GM19468 (cell line): ENCODE results near the gene TRABD2B.

Experiments
- ATAC-seq: cut with Tn5 transposase; IDR thresholded peaks from one replicate; pipeline ENCODE4 v1.9.1; 2021; ENCODE audit warnings: mild to moderate bottlenecking, moderate library complexity, moderate number of reproducible peaks; ENCODE audit not compliant: unreplicated experiment; ENCODE audit errors: extremely low read depth

The TRABD2B gene

GRCh38 chr1:47866601-47867437 lies 130.4 kb downstream of the TRABD2B start:
- no peak for ATAC-seq

GRCh38 chr1:47865881-47866535 lies 131.2 kb downstream of the TRABD2B start:
- no peak for ATAC-seq

- ATAC-seq, result no peak
Observed at GRCh38 chr1:47859092-47859743, 138.0 kb downstream of the TRABD2B start.

GRCh38 chr1:47856996-47857395 lies 140.2 kb downstream of the TRABD2B start:
- no peak for ATAC-seq

- no peak for ATAC-seq
Observed at GRCh38 chr1:47855230-47855629, 142.0 kb downstream of the TRABD2B start.

- no peak for ATAC-seq
Observed at GRCh38 chr1:47854552-47855144, 142.5 kb downstream of the TRABD2B start.

GRCh38 chr1:47853852-47854251 lies 143.3 kb downstream of the TRABD2B start:
- no peak for ATAC-seq

GRCh38 chr1:47853059-47853458 lies 144.1 kb downstream of the TRABD2B start:
- ATAC-seq, result no peak

- ATAC-seq, result no peak
Observed at GRCh38 chr1:47852006-47852718, 145.0 kb downstream of the TRABD2B start.

GRCh38 chr1:47850451-47850850 lies 146.7 kb downstream of the TRABD2B start:
- ATAC-seq, result no peak

GRCh38 chr1:47849591-47850261 lies 147.5 kb downstream of the TRABD2B start:
- no peak for ATAC-seq

GRCh38 chr1:47849005-47849521 lies 148.1 kb downstream of the TRABD2B start:
- no peak for ATAC-seq

- ATAC-seq, result no peak
Observed at GRCh38 chr1:47847763-47848162, 149.4 kb downstream of the TRABD2B start.

- ATAC-seq, result no peak
Observed at GRCh38 chr1:47844558-47844955, 152.6 kb downstream of the TRABD2B start.

GRCh38 chr1:47843781-47844557 lies 153.2 kb downstream of the TRABD2B start:
- ATAC-seq, result no peak

GRCh38 chr1:47843059-47843458 lies 154.1 kb downstream of the TRABD2B start:
- ATAC-seq, result no peak

GRCh38 chr1:47842228-47842919 lies 154.8 kb downstream of the TRABD2B start:
- no peak for ATAC-seq

- no peak for ATAC-seq
Observed at GRCh38 chr1:47841356-47841755, 155.8 kb downstream of the TRABD2B start.
